Heart right ventricle (tissue), 16 donors: ENCODE results near the gene CHRDL1. TPM values are rescaled to one million over a fixed set of nuclear protein-coding genes. Genes with fewer than 3 reads are reported as not detected.

Experiments
- ATAC-seq, 8 donors: fragments of 200-7000 bp; cut with Tn5 transposase; one replicate each; pipeline ENCODE4 v1.9.1; 2020; ENCODE audit warnings: mild to moderate bottlenecking in 8 of 8, moderate library complexity in 8 of 8, moderate number of reproducible peaks in 1 of 8
- DNase-seq, 2 donors: peaks; one replicate each; pipeline ENCODE4 v3.0.0-alpha.2; 2020
- H3K27ac ChIP-seq, 10 donors: fragments of 200-600 bp; sonication (generic) in 2 of 10; one replicate each; pipeline versions ENCODE4 v1.5.0 to v1.8.0; 2020 to 2022; ENCODE audit warnings: mild to moderate bottlenecking in 3 of 10
- H3K27me3 ChIP-seq, 7 donors: fragments of 200-600 bp; one replicate each; pipeline ENCODE4 v1.8.0; 2021 to 2022; ENCODE audit warnings: mild to moderate bottlenecking in 2 of 7
- H3K36me3 ChIP-seq, 9 donors: fragments of 200-600 bp; sonication (generic) in 1 of 9; one replicate each; pipeline versions ENCODE4 v1.5.0 to v1.8.0; 2020 to 2022; ENCODE audit warnings: mild to moderate bottlenecking in 2 of 9
- H3K4me1 ChIP-seq, 9 donors: fragments of 200-600 bp; sonication (generic) in 1 of 9; one replicate each; pipeline versions ENCODE4 v1.5.0 to v1.8.0; 2020 to 2022; ENCODE audit warnings: mild to moderate bottlenecking in 4 of 9
- H3K4me3 ChIP-seq, 10 donors: fragments of 200-600 bp; sonication (generic) in 2 of 10; one replicate each; pipeline versions ENCODE4 v1.5.0 to v1.8.0; 2020 to 2022; ENCODE audit warnings: mild to moderate bottlenecking in 7 of 10, moderate library complexity in 2 of 10
- H3K9me3 ChIP-seq, 11 donors: fragments of 200-600 bp in 10 of 11; sonication (generic) in 2 of 11; one replicate each; pipeline versions ENCODE4 v1.5.0 to v1.8.0; 2013 to 2022; ENCODE audit warnings: mild to moderate bottlenecking in 2 of 11, control low read depth in 1 of 11, moderate library complexity in 1 of 11
- WGBS, 2 donors: extraction: QIAGEN DNeasy Blood & Tissue Kit; methylation state at CpG; one replicate each; pipeline ENCODE4 v1.1.7; 2013; ENCODE audit warnings: inconsistent platforms in 1 of 2; 5-methylcytosine and 5-hydroxymethylcytosine counted together
- intact Hi-C, 10 donors: fragments of 100-400 bp; cut with DNase I; formaldehyde crosslinking; loops; one replicate each; pipeline versions ENCODE4 v1.11.1 to v1.14.2; 2022
- polyA plus RNA-seq, 2 donors: library from polyadenylated mRNA; stranded (reverse); fragments of 200-250 nt; gene quantifications; one replicate each; pipeline ENCODE4 v1.2.3, GENCODE V29; 2013
- total RNA-seq, 10 donors: library from RNA; stranded (reverse); fragmentation: NEBNext Ultra II Directional in 3 of 10; extraction: Animal tissue kit (Norgen Biotek cat#: 25700) in 3 of 10; gene quantifications; one replicate each; pipeline versions ENCODE4 v1.2.1 to v1.2.4, GENCODE V29; 2021 to 2023
- TF ChIP-seq, protein P1 (sequence below), 9 donors: fragments of 200-600 bp; sonication (generic) in 2 of 9; IDR thresholded peaks; one replicate each; pipeline versions ENCODE4 v1.5.0 to v1.8.0; 2021 to 2022; ENCODE audit warnings: antibody characterized with exemption in 9 of 9, mild to moderate bottlenecking in 5 of 9, moderate library complexity in 1 of 9
- donor health status: Arrhythmogenic right ventricular cardiomyopathy.
- donor health status: ischemic (EF 13 %, LVEDD 7.1; RV severe dilation, severe dysfunction).
- donor health status: healthy with polysubstance abuse.
- donor health status: DM: no; HTN: yes; CAD: no.
- donor health status: DM: no; HTN: no; CAD: no.
- donor health status: ischemic (EF 25% LVEDD 6.9; RV normal size, moderate dysfunction).
- donor health status: ischemic (EF 25% LVEDD 5.7; RV mildly dilated, moderate dysfunction).
- donor health status: healthy.
- donor health status: DM: yes; HTN: yes; CAD: no.
- donor health status: Ischemic cardiomyopathy.
- donor health status: ischemic (EF 35%, LVEDD 5.7; RV mildly dilated, moderate dysfunction).
- donor health status: nonischemic (EF 11% LVEDD 7.7; RV severe dilation, severe dysfunction).
- donor health status: DM: yes; HTN: yes; CAD: no.
- donor health status: PGD.
- donor health status: ischemic (EF 29% LVEDD 5.4; RV normal size, mild dysfunction).
- donor health status: nonischemic (EF 23%, LVEDD 6.1; RV moderate dilation, normal function).

Gene CHRDL1
- total and polyA plus RNA-seq, 12 donors, result 0.71 to 9.0 (median 2.6) TPM

DNA sequence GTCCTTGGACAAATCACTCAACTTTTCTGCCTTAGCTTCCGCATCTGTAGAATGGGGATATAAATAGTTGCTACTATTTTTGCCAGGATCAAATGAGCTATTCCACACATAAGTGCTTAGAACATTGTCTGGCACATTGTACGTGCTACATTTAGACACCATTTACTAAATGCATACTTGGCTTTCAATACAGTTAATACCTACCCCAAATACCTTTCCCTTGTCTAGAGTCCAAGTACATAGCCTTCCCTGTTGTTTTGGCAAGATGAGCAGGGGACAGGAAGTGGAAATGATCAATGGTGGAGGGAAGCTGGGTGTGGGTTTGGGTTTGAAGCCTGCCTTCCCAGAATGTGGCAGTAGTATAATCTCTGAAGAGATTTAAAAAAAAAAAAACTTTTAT, 82.0 kb downstream of the CHRDL1 start:
- intact Hi-C loops, result no loop called here
- WGBS, 2 donors, result 47 to 65% methylated on average over 2 of the region's 2 CpGs
- Histone ChIP-seq H3K4me1 (no peaks in the 10 kb centered on the region), H3K4me3 (no peak overlapping the region), H3K36me3 (no peaks in the 10 kb centered on the region), H3K27ac (no peak overlapping the region), H3K9me3 (no peaks in the 10 kb centered on the region), H3K27me3 (peaks cover 0 to 63% (median 0%) of the 10 kb centered on the region in 7 donors)
- DNase-seq (no peak), ATAC-seq (no peak)
- TF ChIP-seq, protein P1, sequence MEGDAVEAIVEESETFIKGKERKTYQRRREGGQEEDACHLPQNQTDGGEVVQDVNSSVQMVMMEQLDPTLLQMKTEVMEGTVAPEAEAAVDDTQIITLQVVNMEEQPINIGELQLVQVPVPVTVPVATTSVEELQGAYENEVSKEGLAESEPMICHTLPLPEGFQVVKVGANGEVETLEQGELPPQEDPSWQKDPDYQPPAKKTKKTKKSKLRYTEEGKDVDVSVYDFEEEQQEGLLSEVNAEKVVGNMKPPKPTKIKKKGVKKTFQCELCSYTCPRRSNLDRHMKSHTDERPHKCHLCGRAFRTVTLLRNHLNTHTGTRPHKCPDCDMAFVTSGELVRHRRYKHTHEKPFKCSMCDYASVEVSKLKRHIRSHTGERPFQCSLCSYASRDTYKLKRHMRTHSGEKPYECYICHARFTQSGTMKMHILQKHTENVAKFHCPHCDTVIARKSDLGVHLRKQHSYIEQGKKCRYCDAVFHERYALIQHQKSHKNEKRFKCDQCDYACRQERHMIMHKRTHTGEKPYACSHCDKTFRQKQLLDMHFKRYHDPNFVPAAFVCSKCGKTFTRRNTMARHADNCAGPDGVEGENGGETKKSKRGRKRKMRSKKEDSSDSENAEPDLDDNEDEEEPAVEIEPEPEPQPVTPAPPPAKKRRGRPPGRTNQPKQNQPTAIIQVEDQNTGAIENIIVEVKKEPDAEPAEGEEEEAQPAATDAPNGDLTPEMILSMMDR (IDR thresholded peaks at IDR 0.05), result no peak

DNA sequence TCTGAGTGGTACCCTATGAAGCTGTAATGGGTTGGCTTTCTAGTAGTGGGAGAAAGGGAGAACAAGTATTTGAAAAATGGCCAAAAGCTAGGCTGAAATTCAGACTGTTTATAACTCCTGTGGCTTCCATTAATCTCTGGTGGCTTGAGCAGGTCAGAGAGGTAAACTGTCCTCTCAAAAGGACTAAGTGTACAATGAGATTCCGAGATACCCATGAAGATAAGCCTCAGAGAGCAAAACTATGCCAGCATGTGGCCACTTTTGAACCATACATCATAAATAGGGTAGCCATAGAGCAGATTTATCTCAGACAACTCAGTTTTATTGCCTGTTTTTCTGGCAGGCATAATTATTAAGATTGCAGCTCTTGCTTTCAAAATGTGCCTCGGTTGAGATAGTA, 89.2 kb downstream of the CHRDL1 start:
- Histone ChIP-seq H3K27me3 (peaks cover 0 to 42% (median 0%) of the 10 kb centered on the region in 7 donors), H3K9me3 (peaks cover 0 to 5% (median 0%) of the 10 kb centered on the region in 11 donors), H3K27ac (no peak overlapping the region), H3K4me3 (no peak overlapping the region), H3K4me1 (no peaks in the 10 kb centered on the region), H3K36me3 (no peaks in the 10 kb centered on the region)
- DNase-seq (no peak), ATAC-seq (no peak)
- TF ChIP-seq, protein P1 (IDR thresholded peaks at IDR 0.05), result no peak
- 61 to 84% methylated on average over 2 of the region's 2 CpGs for WGBS, 2 donors
- intact Hi-C loops, result no loop called here

DNA sequence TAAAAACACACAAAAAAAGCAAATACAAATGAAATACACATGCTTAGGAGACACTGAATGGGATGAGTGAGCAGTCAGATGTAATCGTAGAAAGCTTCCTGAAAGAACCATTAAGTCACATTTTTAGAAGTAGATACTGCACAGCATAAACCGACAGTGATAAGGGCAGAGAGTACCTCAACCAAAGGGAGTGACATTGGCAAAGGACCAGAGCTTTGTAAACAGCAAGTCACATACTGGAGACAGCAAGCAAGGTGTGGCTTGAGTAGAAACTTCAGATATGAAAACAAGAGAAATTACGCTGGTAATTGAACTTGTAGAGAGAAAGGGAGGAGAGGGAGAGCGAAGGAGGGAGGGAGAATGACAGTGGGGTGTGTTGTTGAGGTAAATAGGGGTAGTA, 92.0 kb downstream of the CHRDL1 start:
- TF ChIP-seq, protein P1 (IDR thresholded peaks at IDR 0.05), result no peak
- H3K9me3 ChIP-seq, result peaks cover 0 to 5% (median 0%) of the 10 kb centered on the region in 11 donors
- no peaks in the 10 kb centered on the region for H3K36me3 ChIP-seq
- DNase-seq (no peak), ATAC-seq (no peak)
- H3K27ac ChIP-seq, result no peak overlapping the region
- no peaks in the 10 kb centered on the region for H3K4me1 ChIP-seq
- H3K27me3 ChIP-seq, result peaks cover 0 to 37% (median 0%) of the 10 kb centered on the region in 7 donors
- WGBS, 2 donors, result 52 to 58% methylated on average over 4 of the region's 4 CpGs
- intact Hi-C loops, result no loop called here
- no peak overlapping the region for H3K4me3 ChIP-seq

DNA sequence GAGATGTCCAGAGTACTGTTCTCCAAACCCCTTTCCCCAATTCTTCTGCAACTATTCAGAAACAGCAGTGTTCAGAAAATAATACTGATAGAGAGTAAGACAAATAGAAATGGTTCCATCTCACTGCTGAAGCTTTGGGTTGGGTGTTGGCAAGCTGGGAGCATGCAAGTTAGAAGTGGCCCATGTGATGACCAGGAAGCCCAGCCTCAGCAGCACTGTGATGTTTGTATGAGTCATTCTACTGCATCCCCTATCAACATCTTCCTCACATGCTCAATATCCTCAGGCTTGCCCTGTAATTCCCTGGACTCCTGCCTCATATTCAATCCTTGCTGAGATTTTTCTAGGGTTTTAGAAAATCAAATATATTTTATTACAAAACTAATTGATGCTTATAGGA, 96.5 kb downstream of the CHRDL1 start:
- H3K9me3 ChIP-seq, result no peaks in the 10 kb centered on the region

More for the DNA sequence above, 96.5 kb downstream of the CHRDL1 start:
- Histone ChIP-seq H3K36me3 (no peaks in the 10 kb centered on the region), H3K27me3 (peaks cover 0 to 48% (median 0%) of the 10 kb centered on the region in 7 donors), H3K4me3 (no peak overlapping the region), H3K27ac (no peak overlapping the region), H3K4me1 (no peaks in the 10 kb centered on the region)
- DNase-seq (no peak), ATAC-seq (no peak)
- TF ChIP-seq, protein P1 (IDR thresholded peaks at IDR 0.05), result no peak
- intact Hi-C loops, result no loop called here
